ENCODE results near the gene VSIG4.
"Not testable (repeated sequence)": the region's sequence is repeated elsewhere in the genome, so short reads cannot be mapped to it uniquely, and the experiment has no call there.

The VSIG4 gene

DNA sequence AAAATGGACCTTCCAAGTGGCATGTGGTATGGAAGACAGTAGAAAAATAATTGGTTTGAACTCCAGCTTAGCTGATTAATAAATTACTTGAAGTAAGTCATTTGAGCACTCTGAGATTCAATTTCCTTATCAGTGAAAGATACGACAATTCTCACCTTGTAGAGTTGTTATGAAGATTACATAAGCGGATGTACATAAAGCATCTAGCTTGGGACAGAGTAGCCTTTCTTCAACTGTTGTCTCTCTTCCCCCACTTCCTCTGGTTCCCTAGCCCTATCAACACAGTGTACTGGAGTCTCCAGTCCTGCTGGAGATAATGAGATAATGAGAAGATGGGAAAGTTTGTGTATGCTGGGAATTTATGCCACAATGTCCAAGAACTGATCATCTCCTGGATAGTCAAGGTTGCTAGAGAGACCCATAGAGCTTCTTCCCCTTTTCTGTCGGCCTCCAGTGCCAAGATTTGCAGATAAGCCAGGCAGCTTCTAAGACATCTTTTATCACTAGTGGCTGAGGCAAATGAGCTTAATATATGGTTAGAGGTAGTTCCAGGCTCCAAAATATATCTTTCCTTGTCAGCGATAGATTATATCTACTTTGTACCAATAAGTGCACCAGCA lies 33.9 kb downstream of the VSIG4 start:
- DNase-seq, result no peak

DNA sequence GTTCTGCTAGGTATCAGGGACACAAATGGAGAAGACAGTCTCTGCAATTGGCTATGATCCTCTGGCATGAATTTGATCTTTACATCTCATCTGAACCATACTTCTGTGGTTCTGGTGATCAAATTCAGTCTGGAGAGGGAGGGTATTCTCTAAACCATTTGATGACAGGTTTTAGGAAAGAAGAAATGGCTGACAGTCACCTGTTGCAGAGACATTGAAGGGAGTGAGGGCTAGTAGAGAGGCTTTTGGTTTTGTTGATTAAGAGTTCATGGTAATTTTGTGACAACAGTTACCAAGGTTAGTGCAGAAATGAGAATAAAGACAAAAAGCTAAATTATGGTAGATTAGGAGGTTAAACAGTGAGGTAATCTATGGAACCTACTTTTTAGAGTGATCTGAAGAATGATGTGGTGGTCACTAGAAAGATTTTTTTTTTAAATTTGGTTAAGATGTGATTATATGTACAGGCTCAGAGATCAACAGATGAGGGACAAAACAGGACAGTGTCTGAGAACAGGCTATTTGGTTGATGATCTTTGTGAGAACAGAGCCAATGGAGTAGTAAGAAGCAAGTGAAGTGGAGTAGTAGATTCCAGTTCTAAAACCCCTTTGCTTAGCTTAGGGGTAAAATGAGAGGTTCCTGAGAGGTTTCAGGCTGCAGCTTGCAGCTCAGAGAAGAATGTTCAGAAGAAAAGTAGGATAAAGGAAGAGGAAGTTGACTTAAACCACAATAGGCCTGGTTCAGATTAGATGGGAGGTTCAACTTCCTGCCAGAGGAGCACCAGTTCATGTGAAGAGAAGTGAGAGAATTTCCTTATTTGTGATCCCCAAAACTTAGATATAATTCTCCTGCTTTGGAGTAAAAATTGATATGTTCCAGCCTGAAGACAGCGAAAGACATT lies 34.7 kb downstream of the VSIG4 start:
- DNase-seq, result no peak

DNA sequence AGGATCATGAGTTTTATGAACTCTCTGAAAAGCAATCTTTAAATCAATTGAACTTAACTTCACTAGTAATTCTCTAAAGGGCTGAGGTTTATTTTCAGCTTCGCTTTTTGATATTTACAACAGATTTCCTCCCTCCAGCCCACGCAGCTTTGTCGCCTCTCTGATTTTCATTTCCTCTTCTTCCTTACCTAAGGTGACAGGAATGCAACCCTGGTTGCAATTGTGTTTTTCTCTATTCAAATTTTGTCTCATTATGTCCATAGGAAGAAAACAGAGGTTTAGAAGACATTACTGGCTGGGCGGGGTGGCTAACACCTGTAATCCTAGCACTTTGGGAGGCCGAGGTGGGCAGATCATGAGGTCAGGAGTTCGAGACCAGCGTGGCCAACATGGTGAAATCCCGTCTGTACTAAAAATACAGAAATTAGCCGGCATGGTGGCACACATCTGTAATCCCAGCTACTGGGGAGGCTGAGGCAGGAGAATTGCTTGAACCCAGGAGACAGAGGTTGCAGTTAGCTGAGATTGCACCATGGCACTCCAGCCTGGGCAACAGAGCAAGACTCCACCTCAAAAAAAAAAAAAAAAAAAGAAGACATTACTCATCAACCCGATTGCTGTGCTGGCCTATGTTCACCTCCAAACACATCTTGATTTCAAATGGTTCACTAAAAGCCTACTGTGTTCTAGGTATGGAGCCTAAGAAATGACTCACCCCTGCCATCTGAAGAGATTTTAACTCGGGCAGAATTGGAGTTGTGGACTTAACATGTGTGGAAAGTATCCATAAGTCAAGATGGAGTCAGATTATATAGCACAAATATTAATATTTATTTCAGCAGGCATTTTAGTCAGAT lies 36.8 kb downstream of the VSIG4 start:
- no peak for DNase-seq

DNA sequence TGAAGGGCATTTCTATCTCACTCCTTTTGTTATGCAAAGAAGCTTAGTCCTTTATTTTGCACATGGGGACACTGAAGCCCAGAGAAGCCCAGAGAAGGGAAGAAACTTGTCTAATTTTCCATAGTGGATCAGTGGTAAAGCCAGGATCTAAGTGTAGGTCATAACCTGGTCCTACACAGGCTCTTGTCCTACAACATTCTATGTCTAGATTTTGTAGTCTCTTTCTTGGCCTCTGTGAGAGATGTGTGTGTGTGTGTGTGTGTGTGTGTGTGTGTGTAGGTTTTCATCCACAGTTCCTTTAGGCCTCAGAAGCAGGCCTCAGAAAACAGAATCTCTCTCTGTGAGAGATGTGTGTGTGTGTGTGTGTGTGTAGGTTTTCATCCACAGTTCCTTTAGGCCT lies 38.3 kb downstream of the VSIG4 start:
- DNase-seq, result no peak

DNA sequence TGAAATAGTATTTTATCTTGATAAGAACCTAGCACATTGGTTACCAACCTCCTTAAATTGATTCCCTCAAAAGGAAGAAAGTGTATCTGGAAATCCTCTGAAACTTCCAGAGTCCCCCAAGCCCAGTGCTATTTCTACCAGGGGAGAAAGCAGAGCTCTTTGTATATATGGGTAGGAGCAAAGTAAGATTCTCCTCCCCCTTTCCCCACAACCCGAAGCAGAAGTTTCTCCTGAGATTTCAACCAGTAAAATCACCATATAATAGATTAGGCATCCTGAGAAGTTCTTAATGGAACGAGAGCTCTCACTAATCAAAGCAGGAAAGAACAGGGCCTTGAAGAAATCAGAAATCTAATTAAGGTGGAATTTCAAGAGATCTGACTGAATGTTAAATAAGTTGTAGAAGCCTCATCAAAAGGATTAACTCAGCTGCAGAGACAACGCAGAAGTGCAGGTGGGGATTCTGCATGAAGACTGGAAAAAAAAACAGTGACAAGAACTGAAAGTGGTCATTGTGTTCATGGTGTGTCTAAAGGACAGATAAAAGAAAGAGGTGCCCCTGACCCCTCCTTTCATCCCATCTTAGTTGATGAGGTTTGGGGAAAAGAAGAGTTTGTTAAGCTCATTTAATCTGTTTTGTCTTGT lies 39.1 kb downstream of the VSIG4 start:
- DNase-seq, result no peak

DNA sequence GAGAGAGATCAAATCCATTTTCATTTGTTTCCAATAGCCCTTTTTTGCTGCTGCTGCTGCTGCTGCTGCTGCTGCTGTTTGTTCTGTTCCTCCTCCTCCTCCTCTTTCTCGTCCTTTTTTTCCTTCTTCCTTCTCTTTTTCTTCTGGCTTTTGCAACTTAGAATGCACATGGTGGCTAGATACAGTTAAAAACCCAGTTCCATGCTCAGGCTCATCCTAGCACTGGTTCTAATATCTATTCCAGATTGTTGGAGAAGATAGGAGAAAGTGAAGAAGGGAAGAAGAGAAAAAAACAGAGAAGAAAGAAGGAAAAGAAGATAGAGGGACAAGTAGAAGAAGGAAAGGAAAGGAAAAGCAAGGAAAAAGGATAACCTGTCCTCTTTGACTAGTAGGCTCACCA lies 39.7 kb downstream of the VSIG4 start:
- no peak for DNase-seq

DNA sequence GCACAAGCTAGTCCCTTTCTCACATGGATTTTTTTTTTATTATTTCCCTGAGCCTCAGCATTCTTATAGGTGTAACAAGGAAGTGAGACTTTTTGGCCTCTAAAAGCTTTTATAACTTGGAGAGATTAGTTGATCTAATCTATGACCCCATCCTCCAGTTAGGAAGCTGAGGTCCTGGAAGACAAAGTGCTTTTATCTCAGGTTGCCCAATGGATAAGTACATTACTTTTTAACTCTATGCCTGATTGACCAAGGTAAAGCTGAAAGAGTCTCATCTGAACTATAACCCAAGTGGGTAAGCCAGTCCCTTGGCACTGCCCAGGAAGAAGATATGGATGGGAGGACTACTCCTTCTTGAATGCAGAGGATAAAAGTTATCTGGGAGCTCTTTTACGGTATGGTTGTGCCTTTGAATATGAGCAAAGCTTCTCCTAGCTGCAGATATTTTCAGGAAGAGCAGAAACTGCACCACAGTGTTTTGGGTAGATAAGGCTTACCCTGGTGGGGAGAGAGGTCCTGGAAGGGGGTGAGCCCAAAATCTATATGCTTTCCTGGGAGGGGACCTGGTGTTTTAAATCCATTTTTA lies 40.2 kb downstream of the VSIG4 start:
- no peak for DNase-seq

DNA sequence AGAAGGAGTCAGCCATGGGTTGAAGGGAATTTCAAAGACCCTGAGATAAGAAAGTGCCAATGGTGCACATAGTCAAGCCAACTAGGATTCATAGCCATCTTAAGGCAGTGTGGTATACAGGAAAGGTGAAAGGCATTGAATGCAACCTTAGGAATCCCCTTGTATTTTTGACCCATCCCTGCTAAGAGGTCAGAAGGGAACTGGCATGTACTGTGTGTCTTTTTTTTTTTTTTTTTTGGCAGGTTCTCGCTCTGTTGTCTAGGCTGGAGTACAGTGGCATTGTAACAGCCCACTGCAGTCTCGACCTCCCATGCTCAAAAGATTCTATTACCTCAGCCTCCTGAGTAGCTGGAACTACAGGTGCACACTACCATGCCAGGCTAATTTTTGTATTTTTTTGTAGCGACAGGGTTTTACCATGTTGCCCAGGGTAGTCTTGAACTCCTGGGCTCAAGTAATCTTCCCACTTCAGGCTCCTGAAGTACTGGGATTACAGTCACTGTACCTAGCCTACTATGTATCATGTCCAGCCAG lies 40.8 kb downstream of the VSIG4 start:
- no peak for DNase-seq

DNA sequence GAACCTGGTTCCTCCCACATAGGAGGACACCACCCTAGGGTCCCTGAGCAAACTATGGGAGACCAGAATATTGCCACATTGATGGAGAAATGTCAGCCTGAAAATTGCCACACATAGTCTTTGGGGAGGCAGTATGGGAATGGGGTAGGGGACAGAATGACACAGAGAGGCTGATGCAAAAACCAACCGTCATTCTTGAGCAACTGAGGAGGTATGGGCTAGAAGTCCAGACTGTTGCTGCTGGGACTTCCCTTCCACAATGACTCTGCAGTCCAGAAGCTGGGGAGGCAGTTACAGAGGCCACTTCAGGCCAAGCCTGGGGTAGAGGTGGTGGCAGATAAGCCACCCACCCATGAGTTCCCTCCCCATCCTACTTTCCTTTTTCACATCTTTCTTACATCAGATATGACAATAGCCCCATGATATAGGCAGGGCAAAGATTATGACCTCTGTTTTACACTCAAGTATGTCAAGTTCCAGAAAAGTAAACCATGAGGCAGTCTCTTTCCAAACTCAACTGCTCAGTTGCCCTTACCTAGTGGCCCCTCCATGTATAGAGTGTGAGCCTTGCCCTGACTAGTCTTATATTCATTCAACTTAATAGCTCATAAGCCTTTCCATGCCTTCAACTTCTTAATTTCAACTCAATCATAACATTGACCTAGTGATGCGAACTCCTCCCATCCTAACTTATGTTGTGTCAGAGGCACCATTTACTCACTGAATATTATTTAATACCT lies 41.7 kb downstream of the VSIG4 start:
- DNase-seq, result no peak

DNA sequence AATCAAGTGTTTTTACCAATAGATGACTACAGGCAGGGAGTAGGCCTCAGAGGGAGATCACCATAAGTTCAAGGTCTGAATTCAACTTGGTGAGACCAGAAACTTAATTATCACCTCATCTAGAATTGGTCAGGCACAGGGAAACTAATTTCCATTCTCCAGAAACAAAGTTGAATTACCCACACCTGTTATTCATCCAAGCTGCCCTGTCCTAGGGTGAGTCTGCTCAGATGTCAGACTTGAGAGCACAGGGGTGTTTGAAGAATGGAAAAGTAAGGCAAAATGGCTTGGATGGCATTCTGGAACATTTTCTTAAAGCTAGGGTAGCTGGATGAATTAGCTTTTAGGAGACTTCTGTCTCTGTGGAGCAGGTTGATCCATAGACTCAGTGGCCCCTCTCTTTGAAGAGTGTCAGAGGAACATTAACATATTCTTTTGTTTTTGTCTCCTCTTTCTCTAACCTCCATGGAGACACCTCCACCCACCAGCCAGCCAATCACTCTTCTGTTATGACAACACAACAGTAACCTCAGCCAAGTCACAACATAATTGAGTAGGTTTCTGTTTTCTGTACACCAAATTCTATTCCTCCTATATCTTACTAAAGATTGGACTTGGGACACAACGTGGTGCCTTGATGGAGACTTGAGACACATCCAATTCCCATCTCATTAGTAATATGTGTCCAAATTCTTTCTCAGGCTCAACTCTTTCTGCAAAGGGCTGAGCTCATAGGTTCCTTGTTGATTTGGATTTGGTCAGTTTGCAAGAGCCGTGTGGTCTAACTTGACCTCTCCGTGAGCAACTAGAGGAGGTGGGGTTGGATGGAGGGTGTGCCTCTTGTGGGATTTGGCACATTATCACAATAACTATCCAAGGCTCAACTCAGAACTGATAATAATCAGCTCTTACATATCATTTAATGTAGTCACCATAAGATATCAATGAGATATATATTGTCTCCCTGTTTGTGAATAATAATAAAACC lies 45.1 kb downstream of the VSIG4 start:
- no peak for DNase-seq

DNA sequence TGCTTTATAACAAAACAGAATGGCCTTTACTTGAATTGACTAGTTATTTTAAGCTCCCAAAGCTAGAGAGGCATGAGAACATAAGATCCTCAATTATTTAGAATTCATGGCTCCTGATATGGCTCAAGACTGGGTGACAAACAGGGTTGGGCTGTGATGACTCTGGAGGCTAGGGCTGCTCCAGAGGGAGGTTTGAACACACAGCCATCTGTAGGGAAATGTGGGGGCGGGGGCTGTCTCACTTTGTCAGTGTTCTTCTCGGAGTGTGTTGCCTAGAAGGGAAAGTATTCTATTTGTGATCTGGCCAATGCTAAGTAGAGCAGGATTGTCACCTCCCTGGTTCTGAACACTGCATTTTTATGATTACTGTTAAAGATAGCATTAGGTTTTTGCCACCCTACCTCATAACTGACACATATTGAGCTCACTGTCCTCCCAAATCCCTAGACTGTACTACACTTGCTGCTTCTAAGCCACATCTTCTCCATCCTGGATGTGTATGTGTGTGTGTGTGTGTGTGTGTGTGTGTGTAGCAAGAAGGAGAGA lies 45.9 kb downstream of the VSIG4 start:
- DNase-seq, result no peak

DNA sequence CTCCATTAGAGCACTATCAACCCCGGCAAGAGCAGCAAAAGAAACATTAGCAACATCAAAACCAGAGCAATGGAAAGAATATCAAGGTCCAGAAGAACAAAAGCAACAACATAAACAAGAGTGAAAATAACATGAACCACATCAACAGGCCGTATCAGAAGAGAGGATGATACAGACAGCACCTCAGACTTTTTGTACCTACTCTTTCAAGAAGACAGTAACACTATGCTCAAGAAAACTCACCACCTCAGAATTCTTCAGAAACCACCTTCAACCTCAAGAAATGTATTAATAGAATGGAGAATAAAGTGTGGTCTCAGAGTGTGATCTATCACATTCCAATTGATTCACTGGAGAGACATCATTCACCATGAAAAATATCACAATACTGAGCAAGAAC lies 46.5 kb downstream of the VSIG4 start:
- no peak for DNase-seq

DNA sequence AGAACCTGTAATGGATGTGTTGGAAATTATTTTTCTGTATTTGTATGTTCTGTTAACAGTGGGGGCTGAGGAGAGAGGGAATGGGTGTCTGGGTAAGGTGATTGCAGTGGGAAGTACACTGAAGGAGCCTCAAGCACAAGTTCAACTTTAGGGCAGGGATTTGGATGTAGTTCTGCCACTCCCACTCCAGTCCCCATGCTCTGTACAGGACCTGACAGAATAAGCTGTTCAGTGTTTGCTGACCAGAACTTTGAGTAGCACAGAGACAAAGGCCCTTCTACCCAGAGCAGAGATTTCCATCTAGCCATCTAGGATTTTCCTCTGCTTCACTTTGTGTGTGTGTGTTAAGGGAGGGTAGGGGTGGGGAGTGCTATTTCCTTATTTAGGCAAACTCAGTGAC lies 49.2 kb downstream of the VSIG4 start:
- DNase-seq, result no peak

DNA sequence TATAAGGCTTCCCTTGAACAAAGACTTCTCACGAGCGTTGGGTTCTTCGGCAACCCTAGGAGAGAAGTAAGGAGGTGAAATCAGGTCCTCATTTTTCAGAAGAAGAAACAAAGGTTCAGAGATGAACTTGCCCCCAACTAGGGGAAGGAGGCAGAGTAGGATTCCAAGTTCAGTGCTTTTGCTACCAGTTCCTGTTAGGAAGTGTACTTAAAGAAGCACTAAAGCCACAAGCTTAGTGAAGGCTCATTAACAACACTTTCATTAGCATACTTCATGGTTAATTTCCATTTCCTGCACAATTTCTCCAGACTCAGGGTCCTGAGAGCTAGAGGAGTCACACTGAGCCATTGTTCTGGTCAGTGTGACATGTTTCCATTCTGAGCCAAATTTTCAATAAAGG lies 52.1 kb downstream of the VSIG4 start:
- DNase-seq, result no peak

DNA sequence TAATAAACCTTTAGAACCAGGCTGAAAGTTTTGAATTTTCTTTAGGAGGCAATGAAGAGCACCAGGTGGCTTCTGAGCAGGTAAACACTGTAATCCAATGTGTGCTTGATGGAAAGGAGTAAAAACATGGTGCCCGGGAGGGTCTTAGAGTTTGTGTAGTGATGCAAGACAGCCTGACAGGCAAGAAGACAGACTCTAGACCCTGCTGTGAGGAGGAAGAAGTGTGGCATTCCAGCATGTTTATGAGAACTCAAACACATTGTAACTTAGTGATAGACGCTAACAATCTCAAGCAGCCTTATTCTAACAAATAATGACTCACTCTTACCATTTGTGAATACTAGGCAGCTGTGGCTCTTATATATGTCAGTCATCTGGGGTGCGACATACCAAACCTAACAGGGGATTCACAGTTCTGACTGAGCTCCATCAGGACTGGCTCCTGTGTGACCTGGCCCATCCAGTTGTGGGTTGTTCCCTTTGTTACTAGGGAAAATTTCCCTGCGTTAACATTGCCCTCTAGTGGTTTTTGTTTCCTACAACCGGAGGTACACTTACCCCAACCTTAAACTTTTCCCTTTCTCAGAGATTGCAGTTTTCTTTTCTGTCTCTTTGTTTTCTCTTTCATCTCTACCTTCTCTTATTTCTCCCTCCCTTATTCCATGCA lies 53.8 kb downstream of the VSIG4 start:
- peak; percentile 22 for DNase-seq

DNA sequence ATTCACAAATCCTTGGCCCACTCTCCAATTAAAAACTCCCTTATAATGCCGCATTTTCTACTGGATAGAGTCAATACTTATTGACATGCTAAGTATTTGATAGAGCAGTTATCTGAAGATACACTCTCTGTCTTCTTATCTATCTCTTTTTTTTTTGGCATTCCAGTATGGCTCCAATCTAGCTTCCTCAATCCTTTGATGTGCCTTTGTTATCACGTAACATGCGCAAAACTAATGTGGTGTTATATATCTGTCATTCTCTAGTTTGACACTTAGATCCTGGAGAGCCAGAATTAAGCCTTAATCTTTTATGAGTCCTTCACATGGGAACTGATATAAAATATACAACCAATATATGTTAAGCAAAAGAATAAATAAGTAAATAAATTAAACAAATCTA lies 54.7 kb downstream of the VSIG4 start:
- no peak for DNase-seq

DNA sequence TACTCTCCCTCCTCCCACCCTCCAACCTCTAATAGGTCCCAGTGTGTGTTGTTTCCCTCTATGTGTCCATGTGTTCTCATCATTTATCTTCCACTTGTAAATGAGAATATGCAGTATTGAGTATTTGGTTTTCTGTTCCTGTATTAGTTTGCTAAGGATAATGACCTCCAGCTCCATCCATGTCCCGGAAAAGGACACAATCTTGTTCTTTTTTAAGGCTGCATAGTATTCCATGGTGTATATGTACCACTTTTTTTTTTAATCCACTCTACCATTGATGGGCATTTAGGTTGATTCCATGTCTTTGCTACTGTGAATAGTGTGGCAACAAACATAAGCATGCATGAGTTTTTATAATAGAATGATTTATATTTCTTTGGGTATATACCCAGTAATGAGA lies 62.7 kb downstream of the VSIG4 start:
- DNase-seq, result not testable (repeated sequence)

DNA sequence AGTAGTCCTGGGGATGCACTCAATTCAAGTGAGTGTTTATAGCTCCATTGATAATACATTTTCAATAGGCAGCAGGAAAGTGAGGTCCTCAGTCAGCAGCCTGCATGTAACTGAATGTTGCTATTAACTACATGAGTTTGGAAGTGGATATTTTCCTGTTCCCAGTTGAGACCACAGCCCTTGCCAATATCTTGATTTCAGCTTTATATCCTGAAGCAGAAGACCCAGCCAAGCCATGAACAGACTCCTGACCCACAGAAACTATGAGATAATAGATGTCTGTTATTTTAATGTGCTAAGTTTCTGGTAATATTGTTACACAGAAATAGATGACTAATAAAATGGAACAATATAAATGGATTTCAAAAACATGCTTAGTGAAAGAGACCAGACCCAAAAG lies 63.7 kb downstream of the VSIG4 start:
- no peak for DNase-seq

DNA sequence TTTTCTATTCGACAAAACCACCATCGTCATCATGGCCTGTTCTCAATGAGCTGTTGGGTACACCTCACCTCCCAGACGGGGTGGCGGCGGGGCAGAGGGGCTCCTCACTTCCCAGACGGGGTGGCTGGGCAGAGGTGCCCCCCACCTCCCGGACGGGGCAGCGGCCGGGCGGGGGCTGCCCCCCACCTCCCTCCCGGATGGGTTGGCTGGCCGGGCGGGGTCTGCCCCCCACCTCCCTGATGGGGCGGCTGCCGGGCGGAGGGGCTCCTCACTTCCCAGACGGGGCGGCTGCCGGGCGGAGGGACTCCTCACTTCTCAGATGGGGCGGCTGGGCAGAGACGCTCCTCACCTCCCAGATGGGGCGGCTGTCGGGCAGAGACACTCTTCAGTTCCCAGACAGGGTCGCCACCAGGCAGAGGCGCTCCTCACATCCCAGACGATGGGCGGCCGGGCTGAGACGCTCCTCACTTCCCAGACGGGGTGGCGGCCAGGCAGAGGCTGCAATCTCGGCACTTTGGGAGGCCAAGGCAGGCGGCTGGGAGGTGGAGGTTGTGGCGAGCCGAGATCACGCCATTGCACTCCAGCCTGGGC lies 64.6 kb downstream of the VSIG4 start:
- not testable (repeated sequence) for DNase-seq
